GM12891 (cell line): ENCODE data around the gene VWA2.

Experiments used
- POLR2A ChIP-seq: IDR thresholded peaks from 2 replicates; pipeline ENCODE4 v1.6.1; 2011; ENCODE audit warnings: low read depth, low read length, control low read depth
- POLR2AphosphoS5 ChIP-seq: IDR thresholded peaks from 2 replicates; pipeline ENCODE4 v1.6.1; 2011; ENCODE audit warnings: low read depth, low read length, control low read depth
- TAF1 ChIP-seq: IDR thresholded peaks from 2 replicates; pipeline ENCODE4 v1.6.1; 2011; ENCODE audit warnings: low read depth, low read length, control low read depth

GRCh38 chr10:114332301-114333192 lies 93.5 kb downstream of the VWA2 start:
- TF ChIP-seq TAF1 (no peak), POLR2AphosphoS5 (no peak), POLR2A (no peak)
